Activated CD4-positive, CD25-positive, alpha-beta regulatory T cell treated with anti-CD3 and anti-CD28 coated beads, Interleukin-2, amount 50 U/mL, for 72 hours (primary cell): ENCODE results near the gene NFATC2.

Source experiments
- DNase-seq: peaks from one replicate; pipeline ENCODE4 v3.0.0; 2021

NFATC2 gene

DNA sequence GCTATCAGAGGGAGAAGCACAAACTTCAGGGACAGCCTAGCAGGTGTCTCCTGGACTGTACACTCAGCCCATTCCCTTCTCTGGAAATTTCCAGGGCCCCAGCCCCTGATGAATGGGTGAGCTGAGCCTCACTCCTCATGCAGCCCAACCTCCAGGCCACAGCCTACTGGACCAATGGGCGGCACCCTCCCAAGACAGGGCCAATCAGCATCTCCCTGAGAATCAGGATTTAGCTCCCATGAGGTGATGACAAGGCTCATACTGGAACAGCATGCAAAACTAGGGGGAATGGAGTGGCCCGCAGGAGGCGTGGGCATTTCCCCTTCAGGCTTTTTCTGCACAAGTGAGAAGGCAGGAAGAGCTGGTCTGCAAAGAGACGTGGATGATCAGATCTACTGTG, 29.0 kb downstream of the NFATC2 start:
- DNase-seq: no peak

DNA sequence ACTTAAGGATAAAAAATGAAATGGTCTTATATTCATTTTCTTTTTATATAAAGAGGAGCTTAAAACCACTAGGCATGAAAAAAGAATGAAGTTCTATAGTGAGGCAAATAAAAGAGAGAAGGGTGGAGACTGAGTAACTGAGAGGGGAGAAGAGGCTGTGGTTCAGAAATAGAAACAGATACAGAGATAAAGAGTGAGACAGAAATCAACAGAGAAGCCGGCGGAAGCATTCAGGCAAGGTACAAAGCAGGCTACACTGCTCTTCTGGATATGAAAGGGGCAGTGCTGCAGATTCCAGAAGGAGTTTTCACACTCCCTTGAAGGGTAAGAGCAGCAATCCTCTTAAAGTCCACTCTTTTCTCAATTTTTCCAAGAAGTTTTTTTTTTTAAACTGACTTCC, 29.9 kb downstream of the NFATC2 start:
- DNase-seq: no peak

DNA sequence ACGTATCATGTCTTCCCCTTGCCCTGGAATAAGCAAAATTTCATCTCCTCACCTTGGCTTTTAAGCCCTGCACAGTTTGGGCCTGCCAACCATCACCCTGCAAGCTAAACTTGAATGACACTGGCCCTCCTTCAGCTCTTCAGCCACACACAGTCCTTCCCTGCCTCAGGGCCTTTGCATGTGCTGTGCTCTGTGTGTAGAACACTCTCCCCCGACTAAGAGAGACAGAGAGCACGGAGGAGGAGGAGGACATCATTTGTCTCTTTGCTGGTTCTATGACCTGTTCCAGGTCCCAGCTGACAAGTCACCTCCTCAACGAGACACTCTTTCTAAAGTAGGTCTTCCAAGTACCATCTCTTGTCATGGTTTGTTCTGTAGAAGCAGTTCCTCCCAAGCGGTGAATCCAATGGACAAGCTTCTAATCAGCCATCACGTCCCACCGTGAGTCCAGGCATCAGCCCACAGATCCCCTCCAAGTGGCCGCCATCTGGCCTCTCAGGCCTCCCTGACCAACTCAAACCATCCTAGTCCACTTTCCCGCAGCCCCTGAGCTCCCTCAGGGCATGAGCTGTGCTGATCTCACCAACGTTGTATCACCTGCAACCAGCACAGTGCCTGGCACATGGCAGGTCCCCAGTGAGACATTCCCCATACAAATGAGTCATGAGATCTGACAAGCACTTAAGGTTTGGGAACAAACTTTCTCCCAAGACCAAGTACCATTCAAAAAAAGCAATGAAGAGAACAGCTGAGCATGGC, 30.5 kb downstream of the NFATC2 start:
- no peak for DNase-seq

DNA sequence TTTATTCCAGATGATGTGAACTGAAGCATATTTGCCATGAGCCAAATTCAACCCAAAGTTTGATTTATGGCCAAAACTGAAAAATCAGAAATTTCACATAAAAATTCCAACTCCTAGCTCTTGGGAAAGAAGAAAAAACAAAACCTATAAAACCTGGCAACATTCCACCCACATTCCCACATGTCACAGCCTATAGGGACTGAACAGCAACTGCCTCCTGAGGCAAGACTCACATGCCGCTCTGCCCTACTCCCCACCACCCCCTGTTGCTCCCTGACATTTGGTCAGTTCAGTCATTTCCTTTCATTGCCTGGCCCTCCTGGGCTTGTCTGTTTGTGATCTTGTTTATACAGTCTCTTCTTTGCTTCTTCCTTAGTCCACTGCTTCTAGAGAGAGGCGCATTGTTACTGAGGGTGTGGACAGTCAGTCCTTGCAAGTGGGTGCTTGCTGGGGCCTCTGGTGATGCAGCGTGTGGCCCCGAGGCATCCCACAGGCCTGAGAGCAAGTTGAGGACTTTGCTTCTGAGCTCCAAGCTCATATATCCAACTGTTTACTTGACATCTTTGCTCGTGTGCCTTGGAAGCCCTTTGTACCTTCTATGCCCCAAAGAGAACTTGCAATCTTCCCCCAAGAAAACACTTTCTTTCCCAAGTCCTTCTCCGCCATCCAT, 31.4 kb downstream of the NFATC2 start:
- DNase-seq: no peak

DNA sequence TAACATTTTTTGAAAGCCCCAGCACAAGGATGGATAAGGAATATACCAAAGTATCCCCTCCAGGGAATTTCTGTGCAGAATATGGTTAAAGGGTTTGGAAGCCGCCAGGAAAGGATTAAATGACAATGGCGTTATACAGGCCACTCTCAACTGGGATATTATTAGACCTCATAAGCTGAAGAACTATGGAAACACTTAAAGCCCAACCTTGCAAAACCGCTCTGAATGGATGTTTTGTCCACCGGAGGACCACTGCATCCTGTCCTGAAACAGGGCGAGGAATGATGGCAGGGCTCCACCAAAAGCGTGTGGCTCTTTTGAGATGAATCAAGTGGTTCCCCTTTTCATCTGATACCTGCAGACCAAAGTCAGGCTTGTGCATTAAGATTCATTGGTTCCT, 32.4 kb downstream of the NFATC2 start:
- no peak for DNase-seq

DNA sequence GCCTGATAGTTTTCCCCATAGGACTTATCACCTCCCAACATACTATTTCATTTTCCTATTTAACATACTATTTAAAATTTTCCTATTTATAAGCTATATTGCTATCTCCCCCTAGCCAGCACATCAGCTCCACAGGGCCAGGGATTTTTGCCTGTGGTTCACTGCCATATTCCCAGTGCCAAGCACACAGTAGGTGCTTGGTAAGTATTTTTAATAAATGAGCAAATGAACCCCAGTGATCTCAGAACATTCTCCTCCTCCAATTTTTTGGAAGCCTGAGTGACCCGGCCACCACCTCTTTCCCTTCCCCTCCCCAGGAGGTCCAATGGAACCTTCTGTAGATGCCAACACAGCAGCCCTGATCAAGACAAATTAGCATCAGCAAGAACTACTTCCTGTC, 33.3 kb downstream of the NFATC2 start:
- DNase-seq: no peak

DNA sequence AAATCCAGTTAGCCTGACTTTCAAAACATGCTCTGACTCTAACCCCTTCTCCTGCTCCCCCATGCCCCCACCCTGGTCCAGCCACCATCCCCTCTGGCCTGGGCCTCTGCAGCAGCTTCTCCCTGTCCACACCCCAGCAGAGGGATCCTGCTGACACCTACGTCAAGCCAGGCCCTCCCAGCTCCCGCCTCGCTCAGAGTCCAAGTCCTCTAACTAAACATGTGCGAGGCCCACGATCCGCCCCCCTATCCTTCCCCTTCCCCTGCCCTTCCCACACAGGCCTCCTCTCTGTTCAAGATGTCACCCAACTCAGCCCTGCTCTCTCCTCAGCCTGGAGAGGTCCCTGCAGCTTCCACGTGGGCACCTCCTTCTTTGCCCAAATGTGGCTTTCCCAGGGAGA, 33.7 kb downstream of the NFATC2 start:
- no peak for DNase-seq

DNA sequence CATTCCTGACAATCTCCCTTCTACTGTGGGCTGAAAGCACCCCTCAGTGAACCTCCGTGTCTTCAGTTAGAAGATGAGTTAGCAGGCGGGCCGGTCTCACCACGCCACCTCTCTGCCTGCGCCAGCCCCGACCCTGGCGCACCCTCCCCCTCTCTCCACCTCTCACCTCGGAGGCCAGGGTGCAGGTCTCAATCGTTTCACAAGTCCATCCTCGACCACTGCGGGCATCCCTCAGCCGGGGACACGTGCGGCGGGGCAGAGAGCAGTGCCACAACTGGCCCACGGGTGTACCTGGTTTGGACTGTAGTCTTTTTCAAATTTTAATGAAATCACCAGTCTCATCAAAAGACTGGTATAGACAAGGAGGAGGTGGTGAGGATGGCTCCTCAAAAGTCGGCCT, 34.4 kb downstream of the NFATC2 start:
- DNase-seq: no peak

DNA sequence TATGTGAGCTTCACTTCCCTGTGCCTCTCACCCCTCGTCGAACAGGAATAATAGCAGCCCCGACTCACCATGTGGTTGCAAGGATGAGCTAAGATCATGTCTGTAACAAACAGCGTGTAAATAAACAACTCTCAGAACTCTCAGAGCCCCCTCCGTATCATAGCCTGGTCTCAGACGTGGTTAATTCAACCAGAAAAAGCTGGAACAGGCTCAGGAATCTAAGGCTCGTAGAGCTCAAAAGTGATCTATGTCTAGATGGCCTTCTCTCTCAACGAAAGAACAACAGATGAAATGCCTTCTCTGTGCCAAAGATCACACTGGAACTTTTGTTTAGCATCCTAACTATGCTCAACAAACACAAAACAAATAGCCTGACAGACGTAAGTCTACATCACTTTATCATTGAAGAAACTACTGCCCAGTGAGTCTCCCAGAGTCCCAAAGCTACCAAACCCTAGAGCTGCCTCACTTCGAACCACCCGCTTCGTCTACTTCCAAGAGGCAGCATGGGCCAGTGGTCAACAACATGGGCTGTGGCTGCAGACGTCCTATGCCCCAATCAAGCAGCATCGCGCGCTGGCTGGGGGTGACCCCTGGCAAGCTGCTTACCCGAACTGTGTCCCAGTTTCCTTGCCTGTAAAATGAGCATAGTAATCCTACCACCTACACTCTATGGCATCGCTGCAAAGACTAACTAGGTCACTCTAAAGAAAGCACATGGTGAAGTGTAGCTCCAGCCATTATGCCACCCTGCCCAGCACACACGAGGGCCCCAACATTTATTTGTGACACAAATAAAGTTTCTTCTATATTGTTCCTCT, 35.1 kb downstream of the NFATC2 start:
- no peak for DNase-seq

DNA sequence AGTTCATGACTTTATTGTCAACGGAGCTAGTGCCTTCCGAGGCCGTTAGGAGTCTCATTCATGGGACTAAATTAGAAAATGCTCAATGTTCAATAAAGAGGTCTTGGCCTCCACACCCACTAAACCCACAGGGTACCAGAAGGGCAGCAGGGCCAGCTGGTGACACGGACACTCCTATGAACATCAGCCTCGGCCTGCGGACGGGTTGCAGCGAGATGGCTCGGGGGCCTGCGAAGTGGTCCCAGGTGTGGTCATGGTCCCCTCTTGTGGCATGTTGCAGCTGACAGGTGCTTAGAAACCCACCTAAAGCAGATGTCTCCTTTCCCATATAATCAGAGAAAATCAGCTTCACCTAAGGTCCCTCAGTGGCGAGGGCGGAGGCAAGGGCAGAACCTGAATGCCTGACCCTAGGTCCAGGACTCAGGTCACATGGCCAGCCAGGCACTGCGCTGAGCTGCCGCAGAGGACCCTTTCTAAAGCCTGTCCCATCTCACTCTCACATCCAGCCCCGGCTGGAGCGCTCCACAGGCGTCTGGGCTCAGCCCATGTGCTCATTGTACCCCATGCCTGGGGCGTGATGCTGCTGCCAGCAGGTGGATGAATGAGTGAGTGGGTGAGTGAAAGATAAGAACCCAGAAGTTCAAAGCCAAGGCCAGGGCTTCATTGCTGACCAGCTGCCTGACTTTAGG, 35.8 kb downstream of the NFATC2 start:
- DNase-seq: no peak

DNA sequence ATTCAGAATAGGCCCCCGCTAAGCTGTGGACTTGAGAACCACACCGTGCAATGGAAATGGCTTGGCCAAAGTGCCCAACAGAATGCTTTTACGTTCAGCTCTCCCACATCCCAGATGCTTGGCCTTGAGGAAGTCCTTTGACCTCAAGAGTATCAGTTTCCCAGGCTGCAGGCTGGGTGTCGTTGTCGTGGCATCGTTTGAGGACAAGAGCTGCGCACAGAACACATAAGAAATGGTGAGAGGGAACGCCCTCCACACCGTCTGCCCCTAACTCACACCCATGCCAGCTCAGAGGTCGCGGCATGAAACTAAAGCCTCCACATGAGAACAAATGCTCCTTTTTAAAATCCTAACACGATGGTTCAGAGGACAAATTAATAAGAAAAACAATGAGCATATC, 37.0 kb downstream of the NFATC2 start:
- no peak for DNase-seq

DNA sequence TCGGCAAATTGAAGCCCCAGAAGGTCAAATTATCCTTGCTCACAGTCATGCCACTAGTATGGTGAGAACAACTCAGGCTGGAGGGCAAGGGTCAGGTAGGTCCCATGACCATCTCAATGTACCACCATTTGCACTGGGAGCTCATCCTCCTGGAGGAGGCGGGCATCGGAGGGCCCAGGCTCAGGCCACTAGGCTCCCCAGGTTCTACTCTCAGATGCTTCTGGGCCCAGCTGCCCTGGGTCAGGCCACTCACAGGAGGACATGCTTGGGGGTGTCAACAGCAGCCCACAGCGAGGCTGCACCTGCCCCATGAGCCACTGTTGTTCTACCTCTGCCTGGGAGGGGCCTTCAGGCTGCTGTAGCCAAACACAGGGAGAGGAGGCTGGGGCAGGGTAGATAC, 39.1 kb downstream of the NFATC2 start:
- no peak for DNase-seq

DNA sequence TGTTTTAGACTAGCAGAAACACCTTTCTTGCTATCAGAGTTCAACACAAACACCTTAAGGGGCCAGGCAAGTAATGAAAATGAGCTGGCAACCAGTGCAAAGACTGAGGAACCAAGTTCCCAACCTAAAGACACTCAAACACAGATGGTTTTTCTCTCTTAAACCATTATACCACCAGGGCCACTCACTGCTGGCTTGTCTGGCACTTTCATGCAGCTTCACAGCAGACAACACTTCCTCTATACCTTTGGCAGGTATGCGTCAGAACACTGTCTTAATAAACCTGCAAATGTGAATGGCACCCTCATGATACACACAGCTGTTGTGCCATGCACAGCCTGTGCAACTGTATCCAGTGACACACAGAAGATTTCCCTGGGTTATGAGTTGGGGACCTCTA, 41.6 kb downstream of the NFATC2 start:
- DNase-seq: no peak

DNA sequence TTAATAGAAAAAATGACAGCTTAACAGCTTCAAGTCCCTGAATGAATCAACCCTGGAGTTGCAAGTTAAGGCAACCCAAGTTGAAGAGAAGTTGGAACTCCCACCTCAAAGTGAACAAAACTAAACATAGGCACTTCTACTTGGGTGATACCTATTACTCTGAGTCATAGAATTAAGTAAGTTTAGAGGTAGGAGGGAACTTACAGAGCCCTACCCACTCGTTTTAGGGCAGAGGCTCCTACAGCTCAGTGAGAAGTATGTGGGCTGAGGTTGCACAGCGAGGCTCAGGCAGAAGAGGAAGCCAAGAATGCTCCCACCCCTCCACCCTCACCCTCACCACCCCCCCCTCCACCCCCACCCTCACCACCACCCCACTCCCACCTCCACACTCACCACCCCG, 42.2 kb downstream of the NFATC2 start:
- no peak for DNase-seq

DNA sequence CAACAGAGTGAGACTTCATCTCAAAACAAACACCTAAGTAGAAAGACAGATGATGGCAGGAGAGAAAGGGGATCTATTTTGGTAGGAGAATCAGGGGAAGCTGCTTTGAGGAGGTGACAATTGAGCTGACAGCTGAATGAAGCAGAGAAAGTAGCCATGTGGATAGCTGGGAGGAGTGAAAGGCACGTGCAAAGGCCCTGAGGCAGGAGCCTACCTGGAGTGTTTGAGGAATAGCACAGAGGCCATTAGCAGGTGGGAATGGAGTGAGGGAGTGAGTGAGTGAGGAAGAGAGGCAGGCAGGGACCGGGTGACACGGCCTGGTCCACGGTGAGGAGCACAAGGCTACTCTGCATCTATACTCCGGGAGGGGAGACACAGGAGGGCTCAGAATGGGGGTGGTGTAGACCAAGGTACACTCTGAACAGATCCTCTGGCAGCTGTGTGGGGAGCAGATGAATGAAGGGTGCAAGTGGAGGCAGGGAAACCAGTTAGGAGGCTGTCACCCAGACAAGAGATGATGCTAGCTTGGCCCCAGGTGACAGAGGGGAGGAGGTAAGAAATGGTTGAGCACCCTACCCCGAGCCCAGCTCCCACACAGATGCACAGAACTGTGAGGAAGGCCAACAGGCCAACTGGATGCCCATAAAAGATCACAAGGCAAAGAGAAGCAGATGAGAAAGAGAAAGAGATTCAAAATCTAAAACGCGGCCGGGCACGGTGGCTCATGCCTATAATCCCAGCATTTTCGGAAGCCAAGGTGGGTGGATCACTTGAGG, 43.6 kb downstream of the NFATC2 start:
- no peak for DNase-seq

DNA sequence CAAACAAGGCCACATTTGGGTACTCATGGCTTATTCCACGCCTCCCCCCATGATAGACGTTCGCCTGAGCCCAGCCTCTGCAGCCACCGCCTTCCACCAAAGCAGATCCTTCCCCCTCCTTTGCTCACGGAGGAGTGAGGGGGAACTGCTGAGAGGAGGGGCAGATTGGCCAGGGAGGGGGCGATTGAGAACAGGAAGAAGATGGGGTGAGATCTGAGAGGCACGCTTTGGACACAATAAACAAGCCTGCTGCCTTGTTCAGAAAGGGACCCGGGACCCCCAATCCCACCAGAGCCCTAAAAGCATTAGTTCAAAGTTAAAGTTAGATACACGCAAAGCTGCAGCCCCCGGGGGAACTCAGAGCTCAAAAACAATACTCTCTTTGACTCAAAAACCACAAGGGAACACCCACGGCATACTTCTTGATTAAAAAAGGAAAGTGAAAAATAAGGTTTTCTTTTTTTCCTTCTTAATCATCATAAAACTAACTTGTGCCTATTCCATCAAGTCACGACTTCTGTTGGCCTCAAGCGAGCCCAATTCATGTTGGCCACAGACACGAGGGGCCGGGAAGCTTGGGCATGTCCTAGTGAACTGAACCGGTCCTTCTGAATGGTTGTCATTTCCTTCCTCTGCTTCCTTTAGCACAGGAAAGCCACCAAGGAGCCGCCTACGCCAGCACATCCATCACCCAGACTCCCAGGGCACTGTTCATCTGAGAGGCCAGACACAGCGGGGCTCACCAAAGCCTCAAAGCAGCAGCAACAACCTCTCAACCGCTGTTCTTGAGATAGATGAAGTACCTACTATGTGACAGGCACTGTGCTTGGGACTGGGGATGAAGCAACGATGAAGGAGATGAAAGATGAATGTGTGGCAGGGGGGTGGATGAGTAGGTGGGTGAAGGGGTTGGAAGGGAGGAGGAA, 44.7 kb downstream of the NFATC2 start:
- no peak for DNase-seq

DNA sequence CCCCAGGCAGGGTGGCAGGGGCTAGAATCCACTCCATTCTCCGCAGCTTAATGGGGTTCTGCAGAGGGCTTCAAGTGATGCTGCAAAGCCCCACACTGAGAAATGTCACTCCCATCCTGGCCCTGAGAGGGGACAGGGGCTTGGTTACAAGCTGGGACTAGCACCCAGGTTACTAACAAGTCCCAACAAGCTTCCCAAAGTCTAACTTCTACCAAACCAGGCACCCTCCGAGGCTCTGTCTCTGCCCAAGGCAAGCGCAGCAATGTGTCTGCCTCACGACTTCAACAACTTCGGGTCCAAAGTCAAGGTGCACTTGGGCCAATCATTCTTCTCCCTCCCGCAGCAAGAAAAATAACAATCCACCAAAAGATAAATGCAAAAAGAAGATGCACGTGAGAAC, 45.6 kb downstream of the NFATC2 start:
- no peak for DNase-seq

DNA sequence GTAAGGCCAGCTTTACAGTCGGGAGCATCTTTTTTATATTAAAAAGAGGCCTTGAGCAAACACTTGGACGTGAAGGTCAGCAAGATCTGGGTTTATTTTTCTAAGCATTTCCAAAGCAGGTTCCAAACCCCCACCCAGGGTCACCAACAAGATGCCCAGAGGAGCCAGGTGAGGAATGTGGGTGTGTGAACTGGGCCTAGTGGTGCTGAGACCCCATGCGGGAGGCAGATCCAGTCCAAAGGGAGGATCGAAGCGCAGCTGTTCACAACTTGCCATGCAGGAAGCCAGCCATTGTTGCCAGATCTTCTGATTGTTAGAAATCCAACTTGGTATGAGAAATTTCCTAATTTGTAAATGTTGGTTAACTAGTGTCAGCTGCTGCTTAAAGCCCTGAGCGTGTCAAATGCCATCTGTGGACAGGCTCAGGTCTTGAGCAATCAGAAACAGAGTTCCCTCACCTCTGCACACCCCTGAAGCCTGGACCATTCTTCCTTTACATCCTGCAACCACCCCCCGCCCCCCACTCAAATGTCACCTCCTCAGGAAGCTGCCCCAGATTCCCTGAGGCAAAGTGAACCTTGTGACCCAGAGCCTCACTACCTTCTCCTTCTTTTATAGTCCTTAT, 46.5 kb downstream of the NFATC2 start:
- no peak for DNase-seq

DNA sequence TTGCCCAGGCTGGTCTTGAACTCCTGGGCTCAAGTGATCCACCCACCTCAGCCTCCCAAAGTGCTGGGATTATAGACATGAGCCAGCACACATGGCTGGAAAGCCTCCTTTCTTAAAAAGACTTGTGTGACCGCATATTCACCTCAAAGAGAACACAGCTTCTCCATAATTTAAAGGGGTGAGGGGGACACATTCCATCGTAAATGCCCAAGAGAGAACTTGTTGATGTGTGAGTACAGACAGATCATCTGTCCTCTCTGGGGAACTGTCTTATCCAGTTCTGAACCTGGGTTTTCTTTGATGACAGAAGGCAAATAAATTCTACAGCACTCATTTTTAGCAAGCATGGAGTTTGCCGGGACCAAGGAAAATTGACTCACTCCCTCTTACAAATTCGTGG, 47.2 kb downstream of the NFATC2 start:
- no peak for DNase-seq

DNA sequence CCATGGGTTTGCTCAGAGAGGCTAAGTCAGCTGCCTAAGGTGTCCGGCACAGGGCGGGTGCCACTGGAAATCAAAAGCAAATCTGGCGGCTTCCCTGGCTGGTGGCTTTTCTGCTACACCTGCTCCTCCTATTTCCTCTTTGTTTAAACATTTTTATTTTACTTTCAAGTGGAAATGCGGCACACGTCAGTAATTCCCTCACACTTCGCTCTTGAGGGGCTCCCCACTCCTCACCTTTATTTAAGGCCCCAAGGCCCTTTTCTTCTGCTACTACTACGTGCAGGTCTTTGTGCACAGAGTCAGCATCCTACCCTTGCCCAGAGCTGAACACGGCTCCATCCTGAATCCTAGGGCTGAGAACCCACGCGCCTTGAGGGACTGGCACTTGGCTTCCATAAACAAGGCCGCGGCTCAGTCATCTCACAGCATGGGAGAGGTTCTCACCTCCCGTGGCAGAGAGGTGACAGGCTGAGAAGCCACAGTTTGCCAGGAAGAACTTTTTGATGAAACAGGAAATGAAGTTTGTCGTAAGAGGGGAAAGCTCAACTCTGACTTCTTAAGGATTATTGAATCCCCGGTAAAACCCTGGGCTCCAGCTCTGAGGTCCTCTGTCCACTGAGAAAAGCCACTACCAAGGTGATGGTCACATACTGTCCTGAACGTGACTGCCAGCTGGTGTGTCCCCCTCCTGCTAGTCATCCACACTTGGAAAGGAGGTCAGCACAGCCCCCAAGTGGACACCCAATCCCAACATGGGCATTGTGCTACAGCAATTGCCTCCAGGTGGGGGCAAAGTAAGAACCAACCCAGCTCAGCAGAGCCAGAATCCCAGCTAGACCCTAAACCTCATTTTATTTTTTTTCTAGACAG, 48.0 kb downstream of the NFATC2 start:
- no peak for DNase-seq
